ENCODE results near the gene THOC3.
"Not testable (repeated sequence)": the region's sequence is repeated elsewhere in the genome, so short reads cannot be mapped to it uniquely, and the experiment has no call there.

The THOC3 gene

DNA sequence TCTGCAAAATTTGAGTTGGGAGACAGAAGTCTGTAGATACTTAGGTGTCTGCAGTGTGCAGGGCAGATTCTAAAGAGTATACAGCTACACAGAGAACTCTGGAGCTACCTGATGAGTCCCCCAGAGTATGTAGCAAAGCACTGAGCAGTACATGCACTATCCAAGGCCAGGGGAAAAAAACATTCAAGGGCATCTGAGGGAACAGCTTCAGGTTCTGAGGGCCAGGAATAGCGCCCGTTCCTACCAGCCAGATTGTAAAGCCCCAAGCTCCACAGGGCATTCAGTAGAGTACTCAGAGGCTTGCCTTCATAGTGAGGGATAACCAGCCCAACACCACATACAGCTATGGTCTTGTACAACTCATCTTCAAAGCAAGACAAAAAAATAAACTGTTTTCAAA lies 27.5 kb downstream of the THOC3 start:
- DNase-seq (ENCODE audit: low spot score), result not testable (repeated sequence)

- DNase-seq (ENCODE audit: low spot score), result not testable (repeated sequence)
These were observed 29.6 kb downstream of the THOC3 start for GRCh38 chr5:175938489-175938888.

DNA sequence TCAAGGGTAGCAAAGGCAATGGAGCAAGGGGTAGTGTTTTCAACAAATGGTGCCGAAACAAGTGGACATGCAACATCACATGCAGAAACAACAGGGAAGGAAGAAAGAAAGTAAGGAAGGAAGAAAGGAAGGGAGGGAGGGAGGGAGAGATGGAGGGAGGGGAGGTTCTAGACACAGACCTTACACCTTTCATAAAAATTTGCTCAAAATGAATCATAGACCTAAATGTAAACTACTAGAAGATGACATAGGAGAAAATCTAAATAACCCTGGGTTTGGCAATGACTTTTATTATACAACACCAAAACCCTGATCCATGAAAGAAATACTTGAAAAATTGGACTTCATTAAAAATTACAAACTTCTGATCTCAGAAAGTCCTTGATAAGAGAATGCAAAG lies 39.4 kb downstream of the THOC3 start:
- not testable (repeated sequence) for DNase-seq (ENCODE audit: low spot score)

DNA sequence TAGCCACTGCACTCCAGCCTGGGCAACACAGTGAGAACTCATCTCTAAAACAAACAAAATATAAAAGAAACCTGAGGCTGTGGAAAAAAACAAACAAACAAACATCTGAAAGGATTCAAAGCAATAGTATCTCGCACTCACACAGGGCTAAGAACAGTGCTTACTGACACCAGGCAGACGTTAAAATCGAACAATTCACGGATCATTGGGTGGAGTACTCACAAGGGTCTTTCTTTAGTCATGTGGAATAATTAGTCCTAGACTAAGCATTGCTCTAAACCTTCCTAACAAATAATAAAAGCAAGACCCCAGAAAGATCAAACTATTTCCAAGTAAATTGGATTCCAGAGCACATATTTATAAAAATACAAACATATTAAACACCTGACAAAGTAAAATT lies 43.0 kb downstream of the THOC3 start:
- DNase-seq (ENCODE audit: low spot score), result not testable (repeated sequence)

DNA sequence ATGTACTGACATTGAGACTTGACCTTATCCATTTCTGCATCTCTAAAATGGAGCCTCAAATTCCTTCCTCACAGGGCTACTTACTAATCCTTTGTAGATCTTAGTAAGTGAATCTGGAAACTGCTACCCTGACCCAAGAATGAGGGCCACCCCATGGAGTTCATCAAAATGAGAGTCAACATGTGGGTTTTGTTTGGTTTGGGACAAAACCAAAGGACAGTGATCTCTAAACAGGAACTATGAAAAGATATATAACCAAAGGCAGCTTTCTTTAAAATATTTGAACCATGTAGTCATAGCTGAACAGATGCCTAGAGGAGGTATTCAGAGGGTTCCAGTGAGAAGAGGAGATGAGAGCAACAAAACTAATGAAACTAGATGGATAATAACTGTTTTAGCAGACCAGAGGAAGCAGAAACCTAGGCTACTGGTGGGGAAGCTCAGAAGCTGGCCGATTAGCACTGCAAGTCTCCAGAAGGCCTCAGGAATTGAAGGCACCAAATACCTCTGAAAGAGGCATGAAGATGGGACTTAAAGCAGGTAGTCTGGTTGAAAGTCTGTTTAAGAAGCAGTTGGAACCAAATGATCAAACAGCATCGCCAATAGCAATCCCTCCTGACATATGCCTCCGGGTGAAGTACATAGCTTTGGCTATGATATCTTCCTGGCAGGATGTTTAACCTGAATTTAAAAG lies 45.8 kb downstream of the THOC3 start:
- DNase-seq (ENCODE audit: low spot score), result no peak

DNA sequence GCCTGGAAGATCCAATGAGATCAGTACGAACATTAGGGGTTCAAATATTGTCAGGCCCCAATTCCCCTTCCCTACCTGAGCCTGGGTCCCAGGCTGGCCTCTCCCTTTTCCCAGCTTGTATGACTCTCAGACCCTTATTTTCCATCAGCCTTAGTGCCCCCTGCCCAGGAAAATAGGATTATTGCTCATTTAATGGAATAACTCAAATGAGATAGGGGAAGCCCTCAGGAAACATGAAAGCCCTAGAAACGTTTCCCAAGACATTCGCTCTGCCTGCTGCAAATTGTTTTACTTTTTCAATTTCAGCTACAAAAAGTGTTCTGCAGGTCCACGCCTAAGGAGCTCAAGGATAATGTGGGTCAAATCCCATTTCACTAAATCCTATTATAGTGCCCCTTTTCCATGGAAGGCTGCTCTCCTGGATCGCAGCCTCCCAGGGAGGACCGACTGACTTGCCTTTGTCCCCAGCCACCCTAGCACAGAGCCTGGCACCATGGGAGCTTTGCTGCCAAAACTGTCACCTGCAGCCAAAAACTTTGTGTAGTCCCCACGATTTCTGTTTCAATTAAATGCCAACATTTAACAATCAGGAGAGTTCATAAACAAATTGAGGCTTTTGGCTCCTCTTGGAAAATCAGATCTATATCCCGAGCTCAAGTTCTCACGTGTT lies 46.9 kb downstream of the THOC3 start:
- no peak for DNase-seq (ENCODE audit: low spot score)

DNA sequence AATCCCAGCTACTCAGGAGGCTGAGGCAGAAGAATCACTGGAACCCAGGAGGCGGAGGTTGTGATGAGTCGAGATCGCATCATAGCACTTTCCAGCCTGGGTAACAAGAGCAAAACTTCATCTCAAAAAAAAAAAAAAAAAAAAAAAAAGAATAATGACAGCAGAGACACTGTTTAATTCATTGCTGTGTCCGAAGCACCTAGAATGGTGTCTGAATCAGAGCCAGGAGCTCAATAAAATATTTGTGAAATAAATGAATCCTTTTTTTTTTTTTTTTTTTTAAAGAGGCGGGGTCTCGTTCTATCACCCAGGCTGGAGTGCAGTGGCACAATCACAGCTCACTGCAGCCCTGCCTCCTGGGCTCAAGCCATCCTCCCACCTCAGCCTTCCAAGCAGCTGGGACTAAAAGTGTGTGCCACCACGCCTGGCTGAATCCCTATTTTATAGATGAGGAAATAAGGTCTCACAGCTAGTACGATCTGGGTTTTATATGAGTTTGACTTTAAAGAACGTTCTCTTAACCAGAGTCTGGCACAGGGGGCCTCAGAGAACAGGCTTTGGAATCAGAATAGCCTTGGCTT lies 47.8 kb downstream of the THOC3 start:
- no peak for DNase-seq (ENCODE audit: low spot score)

GRCh38 chr5:175915066-175916037 lies 52.8 kb downstream of the THOC3 start:
- not testable (repeated sequence) for DNase-seq (ENCODE audit: low spot score)

- DNase-seq (ENCODE audit: low spot score), result not testable (repeated sequence)
These were observed 54.1 kb downstream of the THOC3 start for GRCh38 chr5:175913835-175914672.

- not testable (repeated sequence) for DNase-seq (ENCODE audit: low spot score)
These were observed 58.0 kb downstream of the THOC3 start for GRCh38 chr5:175910072-175910471.
